H9 (cell line): ENCODE measurements around the gene PPFIBP1. TPM values are rescaled to one million over a fixed set of nuclear protein-coding genes. Genes with fewer than 3 reads are reported as not detected.
"Not testable (repeated sequence)": the region's sequence is repeated elsewhere in the genome, so short reads cannot be mapped to it uniquely, and the experiment has no call there.

ENCODE experiments used
- DNase-seq: peaks from one replicate; pipeline ENCODE4 v3.0.0-alpha.2; 2017
- H2AFZ ChIP-seq: one replicate; pipeline ENCODE4 v1.6.1; 2013; ENCODE audit warnings: mild to moderate bottlenecking, low read length, control low read depth, moderate library complexity
- H2AK5ac ChIP-seq: 2 replicates; pipeline ENCODE4 v1.6.1; 2013; ENCODE audit warnings: low read length, control low read depth, mixed read lengths; ENCODE audit not compliant: insufficient read length
- H2BK120ac ChIP-seq: one replicate; pipeline ENCODE4 v1.6.1; 2013; ENCODE audit warnings: low read depth, mild to moderate bottlenecking, low read length, control low read depth, inconsistent platforms; ENCODE audit not compliant: poor library complexity, severe bottlenecking
- H2BK12ac ChIP-seq: 2 replicates; pipeline ENCODE4 v1.6.1; 2013; ENCODE audit warnings: low read length, control low read depth, mixed read lengths, low read depth; ENCODE audit not compliant: insufficient read length
- H2BK15ac ChIP-seq: 2 replicates; pipeline ENCODE4 v1.6.1; 2013; ENCODE audit warnings: low read depth, low read length, control low read depth
- H2BK20ac ChIP-seq: one replicate; pipeline ENCODE4 v1.6.1; 2013; ENCODE audit warnings: low read depth, mild to moderate bottlenecking, low read length, control low read depth, inconsistent platforms; ENCODE audit not compliant: poor library complexity, severe bottlenecking
- H2BK5ac ChIP-seq: 2 replicates; pipeline ENCODE4 v1.6.1; 2013; ENCODE audit warnings: low read length, control low read depth, mixed read lengths; ENCODE audit not compliant: insufficient read length
- H3K14ac ChIP-seq: 2 replicates; pipeline ENCODE4 v1.6.1; 2013; ENCODE audit warnings: low read length, control low read depth; ENCODE audit not compliant: insufficient read depth
- H3K18ac ChIP-seq: 2 replicates; pipeline ENCODE4 v1.6.1; 2013; ENCODE audit warnings: low read depth, mild to moderate bottlenecking, mixed read lengths, low read length, control low read depth; ENCODE audit not compliant: insufficient read length
- H3K23ac ChIP-seq: 2 replicates; pipeline ENCODE4 v1.6.1; 2013; ENCODE audit warnings: low read length, control low read depth, mixed read lengths, low read depth; ENCODE audit not compliant: insufficient read length
- H3K23me2 ChIP-seq: 2 replicates; pipeline ENCODE4 v1.6.1; 2013; ENCODE audit warnings: low read depth, mild to moderate bottlenecking, mixed read lengths, low read length, control low read depth; ENCODE audit not compliant: insufficient read length, poor library complexity, severe bottlenecking
- H3K27ac ChIP-seq: 2 replicates; pipeline ENCODE4 v1.5.1; 2013; ENCODE audit warnings: low read length, control low read depth, mixed read lengths, low read depth; ENCODE audit not compliant: insufficient read length
- H3K27me3 ChIP-seq: 2 replicates; pipeline ENCODE4 v1.6.1; 2013; ENCODE audit warnings: low read length, control low read depth, inconsistent platforms; ENCODE audit not compliant: insufficient read depth
- H3K4ac ChIP-seq: 2 replicates; pipeline ENCODE4 v1.6.1; 2013; ENCODE audit warnings: low read depth, mild to moderate bottlenecking, control low read depth, inconsistent platforms, low read length, moderate library complexity
- H3K4me1 ChIP-seq: 2 replicates; pipeline ENCODE4 v1.6.1; 2013; ENCODE audit warnings: low read length, control low read depth, inconsistent platforms; ENCODE audit not compliant: insufficient read depth
- H3K4me2 ChIP-seq: 2 replicates; pipeline ENCODE4 v1.6.1; 2013; ENCODE audit warnings: low read length, control low read depth, mixed read lengths; ENCODE audit not compliant: insufficient read length, insufficient read depth
- H3K56ac ChIP-seq: 2 replicates; pipeline ENCODE4 v1.6.1; 2013; ENCODE audit warnings: low read depth, mild to moderate bottlenecking, mixed read lengths, low read length, control low read depth; ENCODE audit not compliant: insufficient read length
- H3K79me1 ChIP-seq: 2 replicates; pipeline ENCODE4 v1.6.1; 2013; ENCODE audit warnings: low read depth, mild to moderate bottlenecking, moderate library complexity, low read length, control low read depth, inconsistent platforms; ENCODE audit not compliant: insufficient read depth, poor library complexity, severe bottlenecking
- H3K79me2 ChIP-seq: 2 replicates; pipeline ENCODE4 v1.6.1; 2013; ENCODE audit warnings: low read length, control low read depth, inconsistent platforms; ENCODE audit not compliant: insufficient read depth
- H3K9ac ChIP-seq: 2 replicates; pipeline ENCODE4 v1.6.1; 2013; ENCODE audit warnings: low read length, control low read depth, mixed read lengths; ENCODE audit not compliant: insufficient read length; ENCODE audit errors: extremely low read depth
- H3K9me3 ChIP-seq: one replicate; pipeline ENCODE4 v1.6.1; 2013; ENCODE audit warnings: low read depth, low read length, inconsistent platforms; ENCODE audit not compliant: control insufficient read depth
- H3T11ph ChIP-seq: one replicate; pipeline ENCODE4 v1.6.1; 2013; ENCODE audit warnings: mild to moderate bottlenecking, low read length, control low read depth, inconsistent platforms
- H4K20me1 ChIP-seq: one replicate; pipeline ENCODE4 v1.6.1; 2013; ENCODE audit not compliant: control insufficient read depth, insufficient read length, insufficient read depth
- H4K5ac ChIP-seq: 2 replicates; pipeline ENCODE4 v1.6.1; 2013; ENCODE audit warnings: low read depth, mild to moderate bottlenecking, mixed read lengths, low read length, control low read depth; ENCODE audit not compliant: insufficient read length
- H4K8ac ChIP-seq: replicated peaks from 2 replicates; pipeline ENCODE4 v1.6.1; 2013; ENCODE audit warnings: low read length, control low read depth, mixed read lengths, low read depth; ENCODE audit not compliant: insufficient read length
- H4K91ac ChIP-seq: 2 replicates; pipeline ENCODE4 v1.6.1; 2013; ENCODE audit warnings: low read depth, mild to moderate bottlenecking, moderate library complexity, mixed read lengths, low read length, control low read depth; ENCODE audit not compliant: insufficient read length
- H3K27ac Mint-ChIP-seq, 3 experiments: 2 replicates in 2 of 3; 3 replicates in 1 of 3; pipeline ENCODE4 v1.8.0; 2020 to 2021; ENCODE audit warnings: mixed read lengths in 3 of 3, mild to moderate bottlenecking in 1 of 3, moderate library complexity in 1 of 3
- H3K27me3 Mint-ChIP-seq: 2 replicates; pipeline ENCODE4 v1.8.0; 2021; ENCODE audit warnings: low read depth, mild to moderate bottlenecking, moderate library complexity, mixed read lengths
- H3K36me3 Mint-ChIP-seq, 3 experiments: 2 replicates in 2 of 3; 3 replicates in 1 of 3; pipeline ENCODE4 v1.8.0; 2020 to 2021; ENCODE audit warnings: low read depth in 3 of 3, mixed read lengths in 3 of 3; ENCODE audit not compliant: insufficient read depth in 1 of 3
- H3K4me1 Mint-ChIP-seq, 2 experiments: 2 replicates each; pipeline ENCODE4 v1.8.0; 2020; ENCODE audit warnings: mixed read lengths in 2 of 2
- H3K4me3 Mint-ChIP-seq, 2 experiments: 2 replicates in 1 of 2; 3 replicates in 1 of 2; pipeline ENCODE4 v1.8.0; 2020 to 2021; ENCODE audit warnings: mild to moderate bottlenecking in 2 of 2, mixed read lengths in 2 of 2, moderate library complexity in 1 of 2
- H3K9me3 Mint-ChIP-seq, 2 experiments: 2 replicates in 1 of 2; 3 replicates in 1 of 2; pipeline ENCODE4 v1.8.0; 2020; ENCODE audit warnings: mild to moderate bottlenecking in 2 of 2, mixed read lengths in 2 of 2, moderate library complexity in 1 of 2
- CTCF ChIP-seq: fragments of 200-600 bp; sonication (generic); conservative IDR thresholded peaks from 3 replicates; pipeline ENCODE4 v1.8.0; 2021; ENCODE audit warnings: antibody characterized with exemption, mild to moderate bottlenecking
- WGBS: extraction: QIAGEN DNeasy Blood & Tissue Kit; methylation state at CpG from one replicate; pipeline ENCODE4 v1.1.7; 2013; ENCODE audit warnings: missing lambda C conversion rate, low lambda C conversion rate, mixed read lengths; ENCODE audit not compliant: insufficient read length; ENCODE audit errors: extremely low coverage; 5-methylcytosine and 5-hydroxymethylcytosine counted together
- total RNA-seq: library from RNA; stranded (reverse); gene quantifications from 2 replicates; pipeline ENCODE4 v1.2.1, GENCODE V29; 2021

The PPFIBP1 gene
- total RNA-seq, 1 experiment from 2014 or later, result 29.2 TPM

DNA sequence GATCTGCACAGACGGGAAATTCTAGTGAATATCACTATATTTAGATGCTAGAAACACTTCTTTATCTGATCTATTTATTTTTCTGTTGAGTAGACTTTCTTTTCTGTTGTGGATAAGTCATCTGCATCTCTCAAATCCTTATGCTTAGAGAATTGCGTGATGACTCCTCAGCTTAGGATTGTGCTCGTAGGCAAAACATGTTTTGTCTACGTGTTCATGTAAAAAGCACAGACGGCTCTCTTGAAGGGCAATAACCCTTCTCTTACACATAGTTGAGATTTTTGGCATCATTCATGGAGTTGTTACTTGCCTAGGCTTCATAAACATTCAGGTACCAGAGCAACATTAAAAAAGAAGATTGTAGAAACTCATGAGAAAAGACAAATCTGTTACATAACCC lies 18.6 kb downstream of the PPFIBP1 start:
- H3K23ac ChIP-seq, result no peak overlapping the region
- H3K9me3 ChIP-seq, result no peaks in the 10 kb centered on the region
- no peak overlapping the region for H2BK12ac ChIP-seq
- H3T11ph ChIP-seq, result no peak overlapping the region
- no peaks in the 10 kb centered on the region for H3K79me2 ChIP-seq
- no peak overlapping the region for H4K91ac ChIP-seq
- Mint-ChIP-seq H3K27ac (no peak overlapping the region), H3K36me3 (peaks cover 4 to 7% (median 4%) of the 10 kb centered on the region in 3 experiments; a peak in 4 of 7 replicates), H3K27me3 (no peaks in the 10 kb centered on the region), H3K4me3 (no peak overlapping the region), H3K4me1 (peaks cover 8 to 20% of the 10 kb centered on the region in 2 experiments), H3K9me3 (peaks cover 0 to 3% of the 10 kb centered on the region in 2 experiments; a peak in 1 of 5 replicates)
- H3K79me1 ChIP-seq, result peaks cover 4% of the 10 kb centered on the region
- no peak overlapping the region for H2BK5ac ChIP-seq
- no peak overlapping the region for H3K4me2 ChIP-seq
- no peak for TF ChIP-seq CTCF
- H3K14ac ChIP-seq, result no peak overlapping the region
- no peak overlapping the region for H4K8ac ChIP-seq
- H3K9ac ChIP-seq, result no peak overlapping the region
- H3K27me3 ChIP-seq, result no peaks in the 10 kb centered on the region
- H3K56ac ChIP-seq, result no peak overlapping the region
- H4K5ac ChIP-seq, result no peak overlapping the region
- no peak overlapping the region for H2AK5ac ChIP-seq
- no CpG with 5 or more reads among the region's 5 CpGs for WGBS
- H3K27ac ChIP-seq, result no peak overlapping the region
- DNase-seq, result no peak
- no peak overlapping the region for H2BK15ac ChIP-seq
- no peaks in the 10 kb centered on the region for H4K20me1 ChIP-seq
- no peak overlapping the region for H3K4ac ChIP-seq
- no peak overlapping the region for H3K18ac ChIP-seq
- H2AFZ ChIP-seq, result no peak overlapping the region
- no peak overlapping the region for H2BK120ac ChIP-seq
- H3K4me1 ChIP-seq, result no peaks in the 10 kb centered on the region; the same call in 1 of the 2 replicates
- no peak overlapping the region for H2BK20ac ChIP-seq
- no peaks in the 10 kb centered on the region for H3K23me2 ChIP-seq

- not testable (repeated sequence) for H3K23ac ChIP-seq, H4K91ac ChIP-seq, H2BK15ac ChIP-seq, H2AK5ac ChIP-seq, H3K27me3 Mint-ChIP-seq, H2BK120ac ChIP-seq, H2AFZ ChIP-seq, H2BK20ac ChIP-seq, H3K4me2 ChIP-seq, H3K4me1 ChIP-seq, H3K9ac ChIP-seq, H3K56ac ChIP-seq, H4K20me1 ChIP-seq, H3K18ac ChIP-seq, H4K8ac ChIP-seq, H3K36me3 Mint-ChIP-seq, H3K27ac Mint-ChIP-seq, H4K5ac ChIP-seq, H2BK12ac ChIP-seq, H3T11ph ChIP-seq, H3K23me2 ChIP-seq, DNase-seq, H2BK5ac ChIP-seq, H3K27me3 ChIP-seq, H3K4me3 Mint-ChIP-seq, H3K79me2 ChIP-seq, H3K4ac ChIP-seq, H3K9me3 Mint-ChIP-seq, H3K79me1 ChIP-seq, H3K27ac ChIP-seq, H3K14ac ChIP-seq, H3K9me3 ChIP-seq
- no CpG with 5 or more reads among the region's 1 CpG for WGBS
- H3K4me1 Mint-ChIP-seq, result peaks cover 16 to 25% of the 10 kb centered on the region in 2 experiments
Measured at GRCh38 chr12:27544858-27545257, 20.9 kb downstream of the PPFIBP1 start.
